Aorta (tissue), 5 donors: Measurements from ENCODE around the gene PDIA3. TPM values are rescaled to one million over a fixed set of nuclear protein-coding genes. Genes with fewer than 3 reads are reported as not detected.

Source experiments
- ATAC-seq: fragments of 200-7000 bp; cut with Tn5 transposase; one replicate; pipeline ENCODE4 v1.9.1; 2022; ENCODE audit warnings: moderate library complexity; ENCODE audit not compliant: low FRiP score
- DNase-seq, 2 donors: peaks; one replicate each; pipeline ENCODE4 v3.0.0-alpha.2; 2020
- H3K27ac ChIP-seq, 2 donors: one replicate each; pipeline ENCODE4 v1.5.1; 2013; ENCODE audit warnings: low read length in 2 of 2, mild to moderate bottlenecking in 2 of 2, moderate library complexity in 2 of 2, control low read depth in 1 of 2, inconsistent platforms in 1 of 2, low read depth in 1 of 2
- H3K27me3 ChIP-seq, 2 donors: one replicate each; pipeline ENCODE4 v1.6.1; 2013; ENCODE audit warnings: control low read depth in 1 of 2, low read length in 1 of 2, mild to moderate bottlenecking in 1 of 2, moderate library complexity in 1 of 2; ENCODE audit not compliant: insufficient read depth in 2 of 2, control insufficient read depth in 1 of 2
- H3K36me3 ChIP-seq, 2 donors: one replicate each; pipeline ENCODE4 v1.6.1; 2013; ENCODE audit warnings: control low read depth in 1 of 2, low read length in 1 of 2, mild to moderate bottlenecking in 1 of 2; ENCODE audit not compliant: insufficient read depth in 2 of 2, control insufficient read depth in 1 of 2
- H3K4me1 ChIP-seq, 2 donors: one replicate each; pipeline ENCODE4 v1.6.1; 2013; ENCODE audit warnings: low read length in 2 of 2, control low read depth in 1 of 2, mild to moderate bottlenecking in 1 of 2, moderate library complexity in 1 of 2; ENCODE audit not compliant: insufficient read depth in 2 of 2, control insufficient read depth in 1 of 2
- H3K4me3 ChIP-seq, 2 donors: one replicate each; pipeline ENCODE4 v1.5.1; 2013; ENCODE audit warnings: low read length in 2 of 2, control low read depth in 1 of 2, mild to moderate bottlenecking in 1 of 2
- H3K9me3 ChIP-seq: one replicate; pipeline ENCODE4 v1.6.1; 2013; ENCODE audit warnings: mild to moderate bottlenecking, low read length; ENCODE audit not compliant: control insufficient read depth
- WGBS, 2 donors: extraction: QIAGEN DNeasy Blood & Tissue Kit; methylation state at CpG; one replicate each; pipeline ENCODE4 v1.1.7; 2013; 5-methylcytosine and 5-hydroxymethylcytosine counted together
- intact Hi-C, 2 donors: fragments of 100-400 bp; cut with DNase I; formaldehyde crosslinking; loops; one replicate each; pipeline versions ENCODE4 v1.14.2 to v1.15.0; 2022
- polyA plus RNA-seq, 2 donors: library from polyadenylated mRNA; stranded (reverse); fragments of 200-250 nt; gene quantifications; one replicate each; pipeline ENCODE4 v1.2.3, GENCODE V29; 2013
- total RNA-seq, 2 donors: library from RNA; stranded (reverse); fragmentation: NEBNext Ultra II Directional; extraction: Animal tissue kit (Norgen Biotek cat#: 25700); gene quantifications; one replicate each; pipeline ENCODE4 v1.2.1, GENCODE V29; 2021
- donor health status: healthy with polysubstance abuse.
- donor health status: Bipolar disorder and iron deficiency.
- donor health status: DM: no; HTN: no; CAD: no.
- donor health status: DM: no; HTN: no; CAD: no.
- donor health status: DM: yes; HTN: yes; CAD: no.

PDIA3 gene
- total and polyA plus RNA-seq, 4 donors, result 156 to 313 (median 262) TPM

- peaks cover 0 to 15% of the 10 kb centered on the region in 2 donors for H3K4me1 ChIP-seq
- H3K9me3 ChIP-seq, result no peaks in the 10 kb centered on the region
- peaks cover 0 to 8% of the 10 kb centered on the region in 2 donors for H3K36me3 ChIP-seq
- peak within 1 kb of the TSS; percentile 53 to 60 for H3K4me3 ChIP-seq
- 0% methylated on average over 66 of the region's 66 CpGs for WGBS, 2 donors
- peak; percentile 99 for ATAC-seq
- intact Hi-C loops, result no loop called here
- peak; percentile 100 for DNase-seq
- H3K27ac ChIP-seq, result peak within 1 kb of the TSS; percentile 63 to 72
- H3K27me3 ChIP-seq, result no peaks in the 10 kb centered on the region
Observed at GRCh38 chr15:43791993-43792760, 45.9 kb downstream of the PDIA3 start, which contains the start of gene SERF2. Gene SERF2, plus strand, starts transcription at chr15:43792320. Its CDS starts 57 bp downstream, at chr15:43792377.

GRCh38 chr15:43792761-43793476, 46.7 kb downstream of the PDIA3 start:
- intact Hi-C loops, result no loop called here
- Histone ChIP-seq H3K9me3 (no peaks in the 10 kb centered on the region), H3K4me3 (peak overlapping the region; percentile 36 to 53), H3K36me3 (peaks cover 0 to 8% of the 10 kb centered on the region in 2 donors), H3K4me1 (peaks cover 0 to 15% of the 10 kb centered on the region in 2 donors), H3K27ac (peak overlapping the region; percentile 49 to 63), H3K27me3 (no peaks in the 10 kb centered on the region)
- WGBS, 2 donors, result 0 to 1% methylated on average over 33 of the region's 33 CpGs
- DNase-seq (peak in 1 of 2 donors; percentile 77), ATAC-seq (peak; percentile 36)

- no peak for DNase-seq
- WGBS, 2 donors, result 71 to 72% methylated on average over 10 of the region's 10 CpGs
- Histone ChIP-seq H3K36me3 (peaks cover 0 to 8% of the 10 kb centered on the region in 2 donors), H3K4me3 (no peak overlapping the region), H3K9me3 (no peaks in the 10 kb centered on the region), H3K27me3 (no peaks in the 10 kb centered on the region), H3K27ac (peak overlapping the region in 1 of 2 donors; percentile 49), H3K4me1 (peaks cover 0 to 15% of the 10 kb centered on the region in 2 donors)
- intact Hi-C loops, result no loop called here
- ATAC-seq, result no peak
Observed at GRCh38 chr15:43793647-43794046, 47.4 kb downstream of the PDIA3 start.

- intact Hi-C loops, result no loop called here
- Histone ChIP-seq H3K4me1 (peaks cover 0 to 15% of the 10 kb centered on the region in 2 donors), H3K27me3 (no peaks in the 10 kb centered on the region), H3K36me3 (peaks cover 0 to 9% of the 10 kb centered on the region in 2 donors), H3K27ac (peak overlapping the region in 1 of 2 donors; percentile 17), H3K4me3 (no peak overlapping the region), H3K9me3 (no peaks in the 10 kb centered on the region)
- ATAC-seq (no peak), DNase-seq (no peak)
- WGBS, 2 donors, result 54% methylated on average over 9 of the region's 9 CpGs
Observed at GRCh38 chr15:43794269-43795037, 48.2 kb downstream of the PDIA3 start.

- Histone ChIP-seq H3K4me1 (peaks cover 0 to 15% of the 10 kb centered on the region in 2 donors), H3K27ac (peak overlapping the region in 1 of 2 donors; percentile 6), H3K27me3 (no peaks in the 10 kb centered on the region), H3K9me3 (no peaks in the 10 kb centered on the region), H3K4me3 (no peak overlapping the region), H3K36me3 (peaks cover 0 to 9% of the 10 kb centered on the region in 2 donors)
- no peak for ATAC-seq
- 90 to 91% methylated on average over 2 of the region's 2 CpGs for WGBS, 2 donors
- no peak for DNase-seq
- intact Hi-C loops, result no loop called here
Observed at GRCh38 chr15:43795197-43795596, 49.0 kb downstream of the PDIA3 start.

- Histone ChIP-seq H3K4me1 (peaks cover 0 to 15% of the 10 kb centered on the region in 2 donors), H3K9me3 (no peaks in the 10 kb centered on the region), H3K27me3 (no peaks in the 10 kb centered on the region), H3K27ac (no peak overlapping the region), H3K36me3 (peaks cover 0 to 9% of the 10 kb centered on the region in 2 donors), H3K4me3 (no peak overlapping the region)
- intact Hi-C loops, result no loop called here
- no peak for ATAC-seq
- DNase-seq, result no peak
Observed at GRCh38 chr15:43795997-43796396, 49.8 kb downstream of the PDIA3 start.

- Histone ChIP-seq H3K9me3 (no peaks in the 10 kb centered on the region), H3K4me1 (peaks cover 0 to 15% of the 10 kb centered on the region in 2 donors), H3K27me3 (no peaks in the 10 kb centered on the region), H3K36me3 (peaks cover 0 to 9% of the 10 kb centered on the region in 2 donors), H3K4me3 (no peak overlapping the region), H3K27ac (no peak overlapping the region)
- 83 to 85% methylated on average over 3 of the region's 3 CpGs for WGBS, 2 donors
- DNase-seq, result no peak
- no peak for ATAC-seq
- intact Hi-C loops, result no loop called here
Observed at GRCh38 chr15:43796566-43796965, 50.3 kb downstream of the PDIA3 start.

GRCh38 chr15:43799209-43799944, 53.1 kb downstream of the PDIA3 start:
- H3K4me3 ChIP-seq, result no peak overlapping the region
- H3K27me3 ChIP-seq, result no peaks in the 10 kb centered on the region
- 90 to 93% methylated on average over 16 of the region's 16 CpGs for WGBS, 2 donors
- H3K36me3 ChIP-seq, result peaks cover 0 to 9% of the 10 kb centered on the region in 2 donors
- intact Hi-C loops, result no loop called here
- H3K4me1 ChIP-seq, result peaks cover 0 to 7% of the 10 kb centered on the region in 2 donors
- DNase-seq, result no peak
- ATAC-seq, result no peak
- H3K9me3 ChIP-seq, result no peaks in the 10 kb centered on the region
- H3K27ac ChIP-seq, result peak overlapping the region; percentile 23 to 89
